ENCODE results near the gene FNIP2.

DNA sequence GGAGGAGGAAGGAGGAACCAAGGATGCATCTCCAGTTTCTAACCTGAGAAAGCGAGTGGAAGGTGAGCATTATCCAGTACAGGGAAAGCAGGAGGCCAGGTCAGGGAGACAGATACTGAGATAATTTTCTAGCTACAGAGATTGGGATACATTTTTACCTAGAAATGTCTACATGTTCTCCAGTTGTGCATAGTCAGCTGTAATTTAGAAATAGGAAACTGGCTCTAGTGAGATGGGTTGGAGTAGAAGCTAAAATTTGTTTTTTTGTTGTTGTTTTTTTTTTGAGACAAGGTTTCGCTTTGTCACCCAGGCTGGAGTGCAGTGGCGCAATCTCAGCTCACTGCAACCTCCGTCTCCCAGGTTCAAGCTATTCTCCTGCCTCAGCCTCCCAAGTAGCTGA, 71.3 kb downstream of the FNIP2 start:
- no peak for TF ChIP-seq EZH2 (IDR thresholded peaks at IDR 0.05; ENCODE audit: insufficient read depth, low read length)
- no peak for TF ChIP-seq CTCF (IDR thresholded peaks at IDR 0.05; ENCODE audit: insufficient read depth, low read depth, low read length)
